ENCODE measurements around the gene OGFR.

- TF ChIP-seq, protein P1, sequence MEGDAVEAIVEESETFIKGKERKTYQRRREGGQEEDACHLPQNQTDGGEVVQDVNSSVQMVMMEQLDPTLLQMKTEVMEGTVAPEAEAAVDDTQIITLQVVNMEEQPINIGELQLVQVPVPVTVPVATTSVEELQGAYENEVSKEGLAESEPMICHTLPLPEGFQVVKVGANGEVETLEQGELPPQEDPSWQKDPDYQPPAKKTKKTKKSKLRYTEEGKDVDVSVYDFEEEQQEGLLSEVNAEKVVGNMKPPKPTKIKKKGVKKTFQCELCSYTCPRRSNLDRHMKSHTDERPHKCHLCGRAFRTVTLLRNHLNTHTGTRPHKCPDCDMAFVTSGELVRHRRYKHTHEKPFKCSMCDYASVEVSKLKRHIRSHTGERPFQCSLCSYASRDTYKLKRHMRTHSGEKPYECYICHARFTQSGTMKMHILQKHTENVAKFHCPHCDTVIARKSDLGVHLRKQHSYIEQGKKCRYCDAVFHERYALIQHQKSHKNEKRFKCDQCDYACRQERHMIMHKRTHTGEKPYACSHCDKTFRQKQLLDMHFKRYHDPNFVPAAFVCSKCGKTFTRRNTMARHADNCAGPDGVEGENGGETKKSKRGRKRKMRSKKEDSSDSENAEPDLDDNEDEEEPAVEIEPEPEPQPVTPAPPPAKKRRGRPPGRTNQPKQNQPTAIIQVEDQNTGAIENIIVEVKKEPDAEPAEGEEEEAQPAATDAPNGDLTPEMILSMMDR (IDR thresholded peaks at IDR 0.05; ENCODE audit: low read depth, low read length, poor library complexity, severe bottlenecking): no peak
- TF ChIP-seq EZH2phosphoT487 (IDR thresholded peaks at IDR 0.05; ENCODE audit: borderline replicate concordance, low read length): no peak
Observed at GRCh38 chr20:62850333-62850974, 45.8 kb downstream of the OGFR start.

Measured in DOHH2 (cell line).